ENCODE results near the gene SUSD6.
A peak's percentile ranks its signal among the peaks of the same experiment; 100 is the strongest.

The SUSD6 gene

DNA sequence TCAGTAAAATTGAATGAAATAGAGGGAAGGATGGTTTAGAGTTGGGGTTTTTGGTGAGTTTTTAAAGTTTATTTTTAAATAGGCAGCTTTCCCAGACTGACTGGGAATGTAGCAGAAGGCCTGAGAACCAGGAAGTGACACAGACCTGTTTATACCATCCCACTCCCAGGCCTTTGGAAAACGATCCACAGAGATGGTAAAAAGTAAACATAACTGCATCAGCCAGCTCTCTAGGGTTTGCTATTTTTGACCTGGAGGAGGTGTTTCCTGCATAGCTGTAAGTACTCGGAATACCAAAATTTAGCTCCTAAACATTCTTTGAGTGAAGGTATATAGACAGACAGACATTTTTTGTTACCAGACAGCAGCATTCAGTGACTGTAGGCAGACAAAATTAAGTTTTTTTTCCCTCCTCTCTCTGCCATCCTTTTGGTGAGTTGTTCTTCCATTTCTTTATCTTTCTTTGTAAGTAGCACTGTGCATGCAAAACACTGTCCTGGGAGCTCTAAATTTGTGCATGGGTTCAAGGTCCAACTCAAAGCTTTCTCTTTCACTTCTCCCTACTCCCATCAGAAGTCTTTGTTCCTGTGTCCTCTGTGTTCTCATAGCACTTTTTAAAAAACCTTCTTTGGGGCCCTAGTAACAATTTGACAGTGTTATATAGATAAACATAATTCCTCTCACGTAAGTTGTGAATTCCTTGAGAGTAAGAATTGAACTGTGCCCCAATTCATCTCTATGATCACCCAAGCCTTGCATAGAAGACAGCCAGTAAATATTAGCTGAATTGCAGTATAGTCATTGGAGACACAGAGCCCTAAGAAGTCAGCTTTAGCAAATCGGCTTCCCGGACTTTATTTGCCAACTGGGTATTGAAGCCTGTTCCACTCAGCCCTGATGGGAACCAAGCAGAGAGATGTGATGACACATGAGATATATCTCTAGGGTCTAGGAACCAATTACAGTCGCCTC is 37.4 kb downstream of the SUSD6 start:
- no peak for DNase-seq (ENCODE audit: low spot score)

DNA sequence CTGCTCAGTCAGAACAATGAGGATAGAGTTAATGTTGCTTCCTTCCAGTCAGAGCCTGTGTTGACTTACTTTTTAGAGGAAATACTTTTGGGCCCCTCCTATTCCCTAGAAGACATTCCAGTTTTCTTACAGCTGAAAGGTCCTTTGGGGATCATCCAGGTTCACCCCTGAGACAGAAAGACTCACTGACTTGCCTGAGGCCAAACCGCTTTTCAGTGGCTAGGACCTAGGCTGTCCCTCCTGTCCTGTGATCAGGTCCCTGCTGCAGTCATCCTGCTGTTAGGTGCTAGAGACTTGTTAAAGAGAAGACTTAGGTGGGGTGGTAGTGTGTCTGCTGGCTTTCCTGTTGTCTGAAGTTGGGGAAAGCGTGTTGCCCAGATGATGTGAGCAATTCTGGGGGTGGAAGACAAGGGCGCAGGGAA is 39.6 kb downstream of the SUSD6 start:
- no peak for DNase-seq (ENCODE audit: low spot score)

DNA sequence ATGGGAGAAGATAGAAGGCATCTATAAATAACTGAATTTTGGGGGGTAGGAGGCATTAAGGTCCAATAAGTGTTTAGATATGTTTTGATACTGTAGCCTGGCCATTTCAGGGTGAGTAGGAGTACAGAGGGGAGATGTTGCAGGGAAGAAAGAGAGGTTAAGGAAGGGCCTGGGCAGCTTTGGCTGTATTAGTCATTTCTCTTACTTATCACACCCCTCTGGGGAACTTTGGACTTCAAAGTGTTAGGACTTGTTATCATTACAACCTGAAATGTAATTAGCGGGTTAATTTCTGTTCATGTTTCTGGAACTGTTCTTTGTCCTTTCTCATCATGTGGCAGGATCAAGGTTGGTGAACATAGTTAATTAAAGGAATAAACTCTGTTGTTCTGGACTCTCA is 40.3 kb downstream of the SUSD6 start:
- peak; percentile 75 for DNase-seq (ENCODE audit: low spot score)

DNA sequence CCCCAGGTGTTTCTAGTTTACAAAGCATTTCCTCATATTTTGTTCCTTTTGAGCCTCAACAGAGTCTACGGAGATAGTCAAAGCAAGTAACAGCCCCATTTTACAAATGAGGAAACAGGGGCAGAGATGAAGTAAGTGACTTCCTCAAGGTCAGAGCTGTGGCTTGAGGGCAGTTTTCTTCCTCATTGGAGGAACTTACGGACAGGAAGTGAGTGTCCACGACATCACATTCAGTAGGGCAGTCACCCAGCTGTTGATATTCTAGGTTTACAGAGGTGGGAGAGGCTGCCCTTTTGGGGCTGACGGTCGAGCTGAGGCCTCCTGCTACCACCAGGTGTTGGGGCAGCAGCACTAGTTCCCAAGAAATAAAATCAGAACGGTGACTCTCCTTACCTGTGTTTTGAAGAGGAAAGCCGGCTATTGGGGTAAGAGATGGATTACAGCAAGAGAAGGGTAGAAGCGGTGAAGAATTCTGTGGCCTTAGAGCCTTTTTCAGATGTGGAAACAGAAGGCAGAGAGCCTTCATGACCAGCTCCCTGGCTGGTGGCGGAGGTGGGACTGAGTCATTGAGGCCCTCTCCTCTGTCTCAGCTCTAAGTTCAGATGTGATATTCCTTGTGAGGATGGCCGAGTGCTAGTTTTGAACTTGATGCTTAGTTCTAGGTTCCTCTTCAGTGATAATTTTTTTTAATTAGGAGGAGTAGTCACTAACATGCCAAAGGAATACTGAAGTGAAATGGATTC is 41.7 kb downstream of the SUSD6 start:
- no peak for DNase-seq (ENCODE audit: low spot score)

DNA sequence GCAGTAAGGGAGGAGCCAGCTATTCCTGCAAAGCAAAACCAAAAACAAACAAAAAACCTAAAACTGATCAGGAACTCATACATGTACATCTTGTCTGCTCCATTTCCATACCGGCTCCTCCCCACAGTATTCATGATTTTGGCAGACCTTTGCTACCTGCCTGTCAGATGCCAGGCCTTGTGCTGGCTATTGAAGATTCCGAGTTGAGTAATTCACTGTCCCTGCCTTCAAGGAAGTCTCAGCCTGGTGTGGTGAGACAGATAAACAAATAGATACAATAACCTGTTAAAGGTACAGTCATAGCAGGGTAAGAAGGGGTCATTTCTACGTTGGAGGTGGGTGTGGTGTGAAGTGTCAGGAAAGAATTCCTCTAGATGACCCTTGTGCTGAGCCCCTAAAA is 42.7 kb downstream of the SUSD6 start:
- DNase-seq (ENCODE audit: low spot score), result peak; percentile 60

DNA sequence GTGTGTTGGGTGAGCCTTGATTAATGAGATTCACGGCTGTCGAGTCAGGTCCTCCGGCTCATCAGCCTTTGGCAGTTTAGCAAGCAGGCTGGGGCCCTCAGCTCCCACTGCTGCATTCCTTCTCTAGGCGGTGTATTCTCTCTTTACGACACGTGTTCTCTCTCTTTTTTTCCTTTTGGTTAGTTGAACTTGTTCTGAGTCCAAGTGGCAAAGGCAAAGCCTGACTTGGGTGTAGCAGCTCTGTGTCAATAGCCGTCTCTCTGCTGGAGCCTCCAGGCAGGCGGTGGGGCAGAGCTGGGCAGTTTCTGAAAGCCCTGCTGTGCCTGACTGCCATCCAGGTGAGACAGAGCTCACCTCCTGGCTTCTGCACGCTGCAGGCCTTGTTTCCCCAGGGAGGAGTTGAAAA is 46.6 kb downstream of the SUSD6 start:
- DNase-seq (ENCODE audit: low spot score), result peak; percentile 55

DNA sequence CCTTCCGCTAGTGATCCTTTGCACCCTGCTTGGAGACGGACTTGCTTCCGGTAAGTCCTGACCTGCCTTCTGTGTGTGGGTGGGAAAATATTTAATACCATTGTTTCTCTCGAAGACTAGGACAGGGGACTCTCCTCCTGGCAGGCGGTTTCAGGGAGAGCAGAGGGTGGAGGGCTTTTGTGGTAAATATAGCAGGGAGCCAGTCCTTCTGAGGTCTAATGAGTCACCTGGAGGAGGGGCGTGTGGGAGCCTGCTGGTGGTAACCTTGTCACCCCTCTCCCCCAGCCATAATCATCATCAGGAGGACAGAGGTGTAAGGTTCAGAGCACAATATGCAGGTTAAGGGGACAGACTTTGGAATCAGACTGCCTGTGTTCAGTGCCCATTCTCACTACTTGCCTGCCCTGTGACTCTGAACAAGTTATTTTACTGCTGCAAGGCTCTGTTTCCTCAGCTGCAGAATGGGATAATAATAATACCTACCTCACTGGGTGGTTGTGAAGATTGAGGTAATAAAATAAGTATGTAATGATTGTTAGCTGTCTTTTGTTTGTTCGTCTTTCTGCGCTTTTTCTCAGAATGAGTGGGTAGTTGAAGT is 47.4 kb downstream of the SUSD6 start:
- no peak for DNase-seq (ENCODE audit: low spot score)

DNA sequence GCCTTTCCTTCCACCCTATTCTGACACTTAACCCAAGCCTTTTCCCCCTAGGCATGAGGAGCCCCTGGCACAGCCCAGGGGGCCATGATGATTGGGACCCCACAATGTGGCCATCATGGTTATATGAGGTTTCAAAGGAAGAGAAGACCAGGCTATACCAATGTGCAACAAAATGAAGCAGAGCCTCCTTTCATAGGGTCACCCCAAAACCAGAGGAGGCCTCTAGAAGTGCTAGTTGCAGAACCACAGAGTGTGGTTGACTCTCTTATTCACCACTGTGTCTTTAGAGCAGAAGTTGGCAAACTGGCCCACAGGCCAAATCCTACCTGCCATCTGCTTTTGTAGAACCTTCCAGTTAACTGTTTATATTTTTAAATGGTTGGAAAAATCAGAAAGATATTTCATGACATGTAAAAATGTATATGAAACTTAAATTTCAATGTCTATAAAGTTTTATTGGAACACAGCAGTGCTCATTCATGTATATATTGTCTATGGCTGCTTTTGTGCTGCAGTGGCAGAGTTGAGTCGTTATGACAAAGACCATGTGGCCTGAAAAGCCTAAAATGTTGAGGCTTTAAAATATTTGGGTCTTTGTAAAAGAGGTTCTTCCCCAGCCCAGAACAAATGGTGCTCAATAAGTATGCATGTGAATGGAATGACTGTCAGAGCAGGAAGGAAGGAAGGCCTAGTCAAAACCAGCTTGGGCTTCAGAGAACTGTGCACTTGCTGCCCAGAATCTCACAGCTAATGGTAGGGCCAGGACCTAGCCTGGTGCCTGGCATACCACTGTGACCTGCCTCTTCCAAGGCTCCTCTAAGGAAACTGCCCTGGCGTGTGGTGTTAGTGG is 49.2 kb downstream of the SUSD6 start:
- no peak for DNase-seq (ENCODE audit: low spot score)

DNA sequence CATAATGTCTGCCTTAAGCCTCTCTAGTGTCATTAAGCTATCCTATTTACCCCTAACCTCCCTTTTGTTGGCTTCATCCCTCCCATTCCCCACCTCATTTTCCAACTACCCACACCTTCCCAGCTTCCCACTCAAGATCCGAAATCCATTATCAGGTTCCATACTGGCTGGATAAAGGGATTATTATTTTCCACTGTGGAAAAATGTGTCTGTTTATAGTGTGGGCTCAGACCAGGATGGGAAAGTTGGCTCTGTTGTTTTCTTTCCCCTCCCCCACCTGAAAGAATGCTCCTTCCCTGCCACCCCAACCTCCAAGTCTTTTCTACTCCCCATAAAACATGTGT is 49.8 kb downstream of the SUSD6 start:
- no peak for DNase-seq (ENCODE audit: low spot score)

DNA sequence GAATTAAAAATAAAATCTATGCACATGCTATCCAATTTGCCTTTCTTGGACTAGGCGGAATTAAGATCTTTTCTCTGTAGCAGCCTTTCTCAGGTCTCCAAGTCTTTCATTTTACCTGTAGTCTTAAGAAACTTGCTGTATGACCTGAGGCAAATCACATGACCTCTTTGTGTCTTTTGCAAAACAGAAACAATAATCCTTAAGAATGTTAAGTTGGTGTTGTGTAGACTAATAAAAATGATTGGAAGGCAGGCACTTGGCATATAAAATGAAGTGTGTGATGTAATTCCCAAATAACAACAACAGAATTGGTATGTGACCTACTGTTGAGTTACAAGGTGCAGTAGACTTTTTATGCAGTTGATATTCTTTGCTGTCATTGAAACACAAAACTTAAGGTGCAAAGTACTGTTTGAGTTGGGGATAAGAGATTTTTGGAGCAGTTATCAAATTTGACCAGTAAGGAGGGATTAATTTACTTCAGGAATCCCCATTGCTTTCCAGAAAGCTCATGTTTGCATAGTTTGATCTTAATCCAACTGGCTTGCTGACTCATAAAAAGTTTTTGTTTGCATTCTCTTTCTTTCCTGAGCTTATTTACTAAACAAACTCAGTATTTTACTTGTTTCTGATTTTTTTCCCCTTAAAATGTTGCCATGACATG is 51.4 kb downstream of the SUSD6 start:
- DNase-seq (ENCODE audit: low spot score), result no peak

DNA sequence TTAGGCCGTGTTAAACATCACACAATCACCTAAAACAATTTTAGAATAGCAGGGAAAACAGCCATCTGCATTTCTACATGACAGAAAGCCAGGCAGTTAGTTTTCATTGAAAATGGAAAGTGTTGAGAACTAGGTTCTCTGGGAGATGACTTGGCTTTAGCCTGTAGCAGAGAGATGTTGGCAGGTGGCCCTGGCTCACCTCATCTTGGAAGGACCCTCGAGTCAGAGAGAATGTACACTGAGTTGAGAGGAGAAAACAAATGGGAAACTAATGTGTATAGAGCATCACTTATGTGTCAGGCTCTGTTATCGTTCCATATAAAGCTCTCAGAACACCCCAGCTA is 51.9 kb downstream of the SUSD6 start:
- DNase-seq (ENCODE audit: low spot score), result no peak

DNA sequence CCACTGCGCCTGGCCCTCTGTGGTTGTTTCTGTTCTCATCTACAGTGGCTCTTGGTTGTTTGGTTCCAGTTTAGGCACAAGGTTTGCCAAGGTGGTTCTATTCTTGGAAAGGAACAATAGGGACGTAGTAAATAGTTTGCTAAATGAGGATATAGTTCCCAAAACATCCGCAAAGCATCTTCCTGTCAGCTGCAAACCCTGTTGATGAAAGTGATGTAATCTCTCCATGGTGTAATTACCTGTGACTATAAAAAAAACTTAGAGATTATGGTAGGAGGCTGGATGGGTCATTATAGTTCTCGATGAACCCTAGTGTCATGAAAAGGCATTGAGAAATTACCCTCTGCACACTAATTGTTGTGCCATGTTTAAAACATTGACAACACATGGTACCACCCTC is 52.9 kb downstream of the SUSD6 start:
- no peak for DNase-seq (ENCODE audit: low spot score)

DNA sequence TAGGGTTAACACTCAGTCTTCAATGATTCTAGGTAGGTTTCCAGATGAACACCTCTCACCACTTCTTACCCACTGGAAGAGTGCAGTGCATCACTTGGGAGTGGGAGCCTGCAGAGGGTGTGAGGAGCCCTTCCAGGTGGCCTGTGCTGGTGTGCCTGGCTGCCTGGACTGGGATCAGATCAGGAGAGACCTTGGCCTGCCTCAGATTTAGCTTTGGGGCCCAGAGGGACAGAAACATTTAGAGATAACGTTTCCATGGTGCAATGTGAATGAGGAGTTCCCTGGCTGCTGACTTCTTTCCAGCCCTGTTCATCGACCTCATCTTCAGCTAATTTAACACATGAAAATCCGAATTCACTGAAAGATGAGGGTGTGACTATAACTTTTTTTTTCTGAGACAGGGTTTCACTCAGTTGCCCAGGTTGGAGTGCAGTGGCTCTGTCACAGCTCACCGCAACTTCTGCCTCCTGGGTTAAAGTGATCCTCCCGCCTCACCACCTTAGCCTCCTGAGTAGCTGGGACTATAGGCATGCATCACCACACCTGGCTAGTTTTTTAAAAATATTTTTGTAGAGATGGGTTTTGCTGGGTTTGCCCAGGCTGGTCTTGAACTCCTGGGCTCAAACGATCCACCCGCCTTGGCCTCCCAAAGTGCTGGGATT is 53.6 kb downstream of the SUSD6 start:
- no peak for DNase-seq (ENCODE audit: low spot score)

DNA sequence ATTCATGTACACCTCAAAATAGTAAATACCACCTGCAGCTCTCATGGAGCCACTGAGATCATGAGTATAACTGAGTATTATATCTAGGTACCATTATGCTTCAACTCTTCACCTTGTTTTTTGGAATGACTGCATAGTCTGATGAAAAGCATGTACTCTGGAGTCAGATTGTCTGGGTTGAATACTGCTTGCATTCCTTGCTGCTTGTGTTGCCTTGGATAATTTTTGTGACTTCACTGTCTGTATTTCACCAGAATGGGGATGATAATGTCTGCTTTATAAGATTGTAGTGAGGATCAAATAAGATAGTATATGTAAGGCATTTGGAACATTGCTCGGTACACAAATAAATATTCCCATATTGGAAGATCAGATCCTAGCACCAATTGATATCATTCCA is 54.2 kb downstream of the SUSD6 start:
- DNase-seq (ENCODE audit: low spot score), result no peak

DNA sequence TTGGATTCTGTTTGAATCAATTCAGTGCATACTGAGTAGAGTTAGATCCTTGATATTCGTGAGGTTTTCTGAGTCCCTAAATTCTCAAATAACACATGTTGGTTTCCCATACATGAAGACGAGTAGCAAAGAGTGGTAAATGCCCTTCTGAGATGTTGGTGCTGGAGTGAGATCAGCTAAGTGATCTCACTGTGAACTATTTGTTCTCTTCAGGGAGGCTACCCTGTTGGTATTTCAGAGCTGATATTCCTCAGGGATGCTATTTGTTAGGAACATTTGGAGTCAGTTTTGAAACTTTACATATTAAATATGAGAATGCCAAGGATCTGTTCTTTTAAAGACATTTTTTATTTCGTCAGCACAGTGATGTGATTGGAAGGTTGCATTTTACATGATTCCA is 54.7 kb downstream of the SUSD6 start:
- no peak for DNase-seq (ENCODE audit: low spot score)

DNA sequence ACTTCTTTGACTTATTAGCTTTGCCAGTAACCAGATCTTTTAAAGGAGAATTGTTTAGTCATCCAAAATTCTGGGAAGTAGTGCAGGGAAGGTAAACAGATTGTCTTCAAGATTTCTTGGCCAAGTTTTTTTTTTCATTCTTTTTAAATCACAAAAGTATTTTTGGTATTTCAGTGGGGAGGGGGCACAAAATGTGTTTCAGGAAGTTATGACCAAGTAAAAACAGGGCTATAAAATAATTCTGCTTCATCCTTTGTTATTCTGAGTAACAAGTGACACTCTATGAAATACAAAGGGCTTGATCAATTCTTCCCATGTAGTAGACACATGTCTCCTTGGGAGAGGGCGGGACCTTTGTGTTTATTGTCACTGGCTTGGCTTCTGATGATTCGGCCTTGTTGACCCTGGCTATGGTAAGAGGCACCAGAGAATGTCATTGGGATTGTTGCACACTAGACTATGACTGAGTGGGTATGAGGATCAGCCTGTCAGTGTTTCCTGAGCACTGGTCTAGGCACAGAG is 55.4 kb downstream of the SUSD6 start:
- no peak for DNase-seq (ENCODE audit: low spot score)

DNA sequence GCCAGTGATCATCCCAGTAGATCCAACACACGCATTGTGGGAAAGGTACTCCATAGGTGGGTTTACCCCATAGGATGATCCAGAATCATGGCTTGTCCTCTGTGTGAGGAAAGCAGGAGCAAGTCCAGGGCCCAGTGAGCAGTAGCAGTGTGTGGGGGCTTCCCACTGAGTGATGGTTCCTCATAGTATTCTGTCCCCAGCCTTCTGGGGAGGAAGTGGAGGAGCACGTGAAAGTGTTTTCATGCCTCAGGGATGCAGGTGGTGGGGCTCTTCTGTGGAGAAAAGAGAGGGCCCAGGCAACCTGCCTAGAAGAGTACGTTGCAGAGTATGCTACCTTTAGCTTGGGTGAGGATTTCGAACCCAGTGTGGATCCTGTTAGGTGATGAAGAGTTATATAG is 56.5 kb downstream of the SUSD6 start:
- no peak for DNase-seq (ENCODE audit: low spot score)

DNA sequence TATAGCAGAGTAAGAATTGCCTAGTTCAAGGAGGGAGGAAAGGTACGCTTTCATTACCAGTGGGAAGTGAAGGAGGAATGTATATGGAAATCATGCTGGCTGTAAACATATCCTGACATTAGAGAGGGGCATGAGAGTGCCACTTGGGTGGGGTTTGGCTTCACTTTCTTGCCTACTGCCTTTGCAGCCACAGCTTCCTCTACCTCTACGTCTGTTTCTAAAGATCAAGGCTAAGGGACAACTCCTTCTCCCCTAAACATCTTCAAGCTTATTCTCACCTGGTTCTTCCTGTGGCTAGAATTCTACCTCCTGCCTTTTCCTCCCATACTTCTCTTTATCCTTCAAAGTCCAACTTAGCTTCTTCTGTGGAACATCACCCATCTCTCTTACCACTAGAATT is 58.0 kb downstream of the SUSD6 start:
- DNase-seq (ENCODE audit: low spot score), result no peak

DNA sequence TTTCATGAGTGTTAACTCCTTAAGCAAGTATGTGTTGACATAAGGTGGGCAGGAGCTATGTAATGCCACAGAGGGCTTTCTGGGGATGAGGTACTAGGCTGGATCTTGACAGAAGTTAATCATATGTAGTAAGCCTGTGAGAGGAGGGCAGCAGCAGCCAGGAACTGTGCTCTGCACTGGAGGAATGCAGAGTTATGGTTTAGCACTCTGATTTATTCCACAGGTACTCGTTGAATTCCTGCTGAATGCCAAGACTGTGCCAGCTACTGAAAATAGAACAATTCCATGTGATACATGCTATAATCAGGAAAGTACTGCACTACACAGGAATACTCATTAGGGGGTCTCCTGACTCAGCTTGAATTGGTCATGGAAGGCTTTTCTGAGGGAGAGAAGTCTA is 58.7 kb downstream of the SUSD6 start:
- DNase-seq (ENCODE audit: low spot score), result no peak

DNA sequence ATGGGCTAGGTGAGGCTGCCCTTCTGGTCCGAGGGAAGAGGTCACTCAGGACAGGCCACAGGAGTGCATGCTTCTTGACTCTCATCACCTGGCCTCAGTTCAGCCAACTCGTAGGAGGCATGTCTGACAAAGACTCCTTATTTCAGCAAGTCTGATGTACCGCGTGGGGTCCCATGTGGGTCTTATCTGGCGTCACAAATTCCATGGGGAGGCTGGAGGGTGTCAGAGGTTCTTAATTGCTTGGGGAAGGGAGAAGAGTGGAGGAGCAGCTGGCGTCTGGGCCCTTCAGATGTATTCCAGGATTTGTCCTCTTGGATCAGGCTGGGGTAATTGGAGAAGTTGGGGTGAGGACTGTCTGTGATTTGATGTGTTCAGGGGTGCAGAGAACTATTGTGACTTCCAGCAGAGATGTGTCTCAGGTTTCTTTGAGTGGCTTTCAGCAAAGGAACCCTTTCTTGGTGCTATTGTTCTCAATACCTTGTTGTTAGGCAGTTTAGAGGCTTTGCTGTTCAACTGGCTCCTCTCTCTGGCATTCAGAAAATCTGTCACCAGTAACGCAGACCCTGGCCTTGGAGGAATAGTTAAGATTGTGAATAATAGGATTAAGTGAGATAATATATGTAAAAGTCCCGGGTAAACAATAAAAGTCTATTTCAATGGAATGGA is 60.1 kb downstream of the SUSD6 start:
- DNase-seq (ENCODE audit: low spot score), result no peak
